NCI-H2196 treated with DMSO at 0.1 percent for 48 hours (cell line): ENCODE data around the gene RAB27A.
A peak's percentile ranks its signal among the peaks of the same experiment; 100 is the strongest.
"Not testable (repeated sequence)": the region's sequence is repeated elsewhere in the genome, so short reads cannot be mapped to it uniquely, and the experiment has no call there.

Experiments
- DNase-seq: peaks from one replicate; lab custom pipeline; 2025; ENCODE audit not compliant: unreplicated experiment; lab: John Stamatoyannopoulos, UW

RAB27A gene

DNA sequence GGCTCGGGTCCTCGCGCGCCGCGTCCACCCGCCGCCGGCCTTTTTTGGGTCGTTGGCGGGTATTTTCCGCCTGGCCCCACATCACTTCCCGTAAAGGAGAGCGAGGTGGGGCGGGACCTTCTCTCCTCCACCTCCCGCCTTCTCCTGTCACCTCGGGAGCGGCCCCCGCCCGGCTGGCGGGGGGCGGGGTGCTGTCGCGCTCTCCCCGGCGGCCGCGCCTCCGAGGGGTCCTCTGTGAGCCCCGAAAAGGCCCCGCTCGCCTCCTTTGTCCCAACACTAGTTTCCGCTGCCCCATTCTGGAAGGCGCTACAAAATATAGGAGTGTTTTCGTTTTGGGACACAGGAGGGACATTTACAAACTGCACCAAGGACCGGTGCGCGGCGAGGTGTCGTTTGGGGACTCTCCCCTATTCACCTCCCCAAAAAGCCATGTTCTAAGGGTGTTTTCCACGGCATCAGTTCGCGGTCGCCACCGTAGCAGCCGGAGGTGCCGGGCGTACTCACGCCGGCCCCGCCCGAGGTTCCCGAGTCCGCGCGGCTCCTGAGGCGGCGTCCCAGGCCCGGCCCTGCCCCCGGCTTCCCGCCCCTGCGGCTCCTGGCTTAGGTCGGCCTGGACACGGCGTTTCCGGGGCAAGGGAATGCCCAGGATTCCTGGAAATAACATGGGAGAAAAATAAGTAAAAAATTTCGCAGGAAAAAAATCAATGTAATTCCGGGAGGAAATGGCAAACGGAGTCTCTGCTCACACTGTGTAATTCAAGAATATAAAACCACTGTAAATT is at the start of gene RAB27A:
TSS of gene RAB27A (minus strand) at position 68 of the 782 bp plus-strand sequence. CDS start 54,879 bp downstream, outside the sequence.
- no peak for DNase-seq

- DNase-seq = no peak
Measured at GRCh38 chr15:55337160-55337559, 47.5 kb upstream of the RAB27A start.

- no peak for DNase-seq
Measured at GRCh38 chr15:55334997-55335396, 45.4 kb upstream of the RAB27A start.

DNA sequence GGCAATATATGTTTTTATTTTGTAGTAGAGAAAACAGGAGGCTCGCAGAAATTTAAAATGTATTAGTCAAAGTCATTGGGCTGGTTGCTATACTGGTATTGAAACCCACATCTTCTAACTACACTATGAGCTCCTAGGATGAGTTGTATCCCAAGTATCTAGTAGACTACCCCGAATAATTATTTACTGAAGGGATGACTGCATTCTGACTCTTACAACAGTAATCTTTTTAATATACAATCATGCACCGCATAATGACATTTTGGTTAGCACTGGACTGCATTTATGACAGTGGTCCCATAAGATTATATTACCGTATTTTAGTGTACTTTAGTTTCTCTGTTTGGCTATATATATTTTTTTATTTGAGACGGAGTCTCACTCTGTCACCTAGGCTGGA is 44.8 kb upstream of the RAB27A start:
- no peak for DNase-seq

- no peak for DNase-seq
Measured at GRCh38 chr15:55327387-55327786, 37.8 kb upstream of the RAB27A start.

GRCh38 chr15:55322467-55322866 is 32.9 kb upstream of the RAB27A start:
- no peak for DNase-seq

GRCh38 chr15:55320963-55321362 is 31.4 kb upstream of the RAB27A start:
- DNase-seq = no peak

GRCh38 chr15:55320238-55320550 is 30.6 kb upstream of the RAB27A start:
- no peak for DNase-seq

GRCh38 chr15:55319537-55320237 is 30.1 kb upstream of the RAB27A start:
- no peak for DNase-seq

GRCh38 chr15:55318588-55319494 is 29.2 kb upstream of the RAB27A start, which contains the start of the genes PIGB and PIGBOS1:
Gene PIGB, plus strand, starts transcription at chr15:55319222. Its CDS starts 29 bp downstream, at chr15:55319251.
Gene PIGBOS1, minus strand, starts transcription at chr15:55319123. Its CDS starts 1,331 bp downstream, at chr15:55317792.
- DNase-seq = peak; percentile 43

DNA sequence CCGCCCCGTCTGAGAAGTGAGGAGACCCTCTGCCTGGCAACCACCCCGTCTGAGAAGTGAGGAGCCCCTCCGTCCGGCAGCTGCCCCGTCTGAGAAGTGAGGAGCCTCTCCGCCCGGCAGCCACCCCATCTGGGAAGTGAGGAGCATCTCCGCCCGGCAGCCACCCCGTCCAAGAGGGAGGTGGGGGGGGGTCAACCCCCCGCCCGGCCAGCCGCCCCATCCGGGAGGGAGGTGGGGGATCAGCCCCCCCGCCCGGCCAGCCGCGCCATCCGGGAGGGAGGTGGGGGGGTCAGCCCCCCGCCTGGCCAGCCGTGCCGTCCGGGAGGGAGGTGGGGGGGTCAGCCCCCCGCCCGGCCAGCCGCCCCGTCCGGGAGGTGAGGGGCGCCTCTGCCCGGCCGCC is 13.2 kb upstream of the RAB27A start:
- DNase-seq = not testable (repeated sequence)

DNA sequence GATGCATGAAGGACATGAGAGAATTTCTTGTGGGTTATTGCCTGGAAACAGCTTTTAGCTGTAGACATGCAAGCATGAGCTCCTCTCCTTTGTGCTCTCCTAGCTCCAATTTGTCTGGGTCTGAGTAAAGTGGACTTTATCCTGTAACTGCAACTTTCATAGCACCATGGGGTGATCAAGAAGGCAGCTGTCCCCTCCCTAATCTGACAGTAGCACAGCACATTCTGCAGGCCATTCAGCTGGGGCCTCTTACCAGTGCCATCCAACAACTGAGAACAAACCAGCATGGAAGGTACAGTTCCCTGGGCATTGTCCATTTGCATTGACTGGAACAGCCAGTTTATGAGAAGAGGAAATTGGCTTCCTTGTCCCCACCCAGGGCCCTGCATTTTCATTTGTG is 7.7 kb upstream of the RAB27A start:
- no peak for DNase-seq

DNA sequence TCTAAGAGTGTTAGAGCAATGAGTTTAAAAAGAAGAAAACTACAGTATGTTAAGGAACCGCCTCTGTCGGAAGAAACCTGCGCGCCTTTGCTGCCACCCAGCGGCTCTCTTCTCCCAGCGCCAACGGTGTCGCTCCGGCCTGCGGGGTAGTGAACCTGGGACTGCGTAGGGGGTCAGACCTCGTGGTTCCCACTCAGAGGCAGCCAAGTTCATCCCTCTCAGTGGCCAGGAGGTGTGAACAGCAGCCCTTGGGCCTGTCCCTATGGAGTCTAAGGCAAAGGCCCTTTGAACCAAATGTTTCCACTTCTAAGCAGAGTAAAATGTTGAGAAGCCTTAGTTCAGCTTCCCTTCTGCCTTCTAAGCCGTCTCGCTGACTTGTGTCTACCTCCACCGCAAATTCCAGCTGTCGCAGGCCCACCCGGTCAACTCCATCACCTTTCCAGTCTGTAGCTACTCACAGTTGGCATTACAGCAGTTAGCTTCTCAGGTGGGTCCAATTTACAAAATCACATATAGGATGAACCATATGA is 980 bp upstream of the RAB27A start:
- DNase-seq = peak; percentile 51

DNA sequence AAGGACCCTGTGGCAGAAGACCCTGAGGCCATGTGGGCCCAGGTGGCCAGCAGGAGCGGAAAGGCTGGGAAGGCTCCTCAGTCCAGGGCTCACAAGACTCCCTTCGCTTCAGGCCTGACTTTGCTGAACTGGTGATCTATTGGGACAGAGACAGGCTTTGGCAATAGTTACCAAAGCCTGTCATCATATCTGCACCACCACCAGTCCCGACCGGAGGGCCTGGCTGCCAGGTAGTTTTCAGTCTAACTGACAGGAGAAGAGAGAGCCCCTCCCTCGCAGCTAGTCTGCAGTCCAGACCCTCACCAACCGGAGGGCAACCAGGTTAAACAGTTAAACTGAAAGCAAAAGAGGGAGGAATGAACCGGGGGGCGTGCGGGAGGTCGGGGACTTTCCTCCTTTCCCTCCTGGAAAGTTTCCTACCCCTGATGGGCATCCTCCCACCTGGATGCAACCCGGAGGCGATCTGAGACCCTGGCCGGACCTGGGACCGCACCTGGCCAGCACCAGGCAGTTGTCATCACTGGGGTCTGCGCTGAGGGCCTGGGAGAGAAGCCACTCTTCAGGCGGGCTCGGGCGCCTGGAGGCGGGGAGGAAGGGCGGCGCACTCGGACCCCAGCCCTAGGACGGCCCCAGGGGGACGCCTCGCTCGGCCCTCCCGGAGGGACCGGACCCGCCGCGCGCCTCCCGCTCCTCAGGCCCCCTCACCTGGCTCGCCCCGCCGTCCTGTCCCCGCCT is 435 bp downstream of the RAB27A start:
- DNase-seq = no peak

- no peak for DNase-seq
Measured at GRCh38 chr15:55288006-55288717, 1.5 kb downstream of the RAB27A start.

GRCh38 chr15:55286442-55287189 is 3.0 kb downstream of the RAB27A start:
- DNase-seq = not testable (repeated sequence)

DNA sequence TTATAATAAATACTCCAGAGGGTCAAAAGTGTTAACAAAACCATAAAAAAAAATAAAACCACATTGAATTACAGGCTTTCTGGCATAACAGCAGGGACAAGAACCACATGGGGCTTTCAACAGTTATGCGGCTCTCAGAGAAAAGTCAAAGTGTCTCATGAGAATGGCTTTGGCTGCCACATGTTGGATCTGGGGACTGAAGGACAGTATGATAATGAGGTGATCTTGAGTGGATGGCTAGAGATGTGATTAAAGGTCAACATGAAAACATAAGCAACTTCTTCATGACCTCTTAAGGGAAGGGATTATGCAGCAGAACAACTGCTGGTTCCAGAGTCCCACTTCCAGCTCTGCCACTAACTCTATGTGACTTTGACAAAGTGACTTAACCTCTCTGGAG is 5.2 kb downstream of the RAB27A start:
- no peak for DNase-seq

DNA sequence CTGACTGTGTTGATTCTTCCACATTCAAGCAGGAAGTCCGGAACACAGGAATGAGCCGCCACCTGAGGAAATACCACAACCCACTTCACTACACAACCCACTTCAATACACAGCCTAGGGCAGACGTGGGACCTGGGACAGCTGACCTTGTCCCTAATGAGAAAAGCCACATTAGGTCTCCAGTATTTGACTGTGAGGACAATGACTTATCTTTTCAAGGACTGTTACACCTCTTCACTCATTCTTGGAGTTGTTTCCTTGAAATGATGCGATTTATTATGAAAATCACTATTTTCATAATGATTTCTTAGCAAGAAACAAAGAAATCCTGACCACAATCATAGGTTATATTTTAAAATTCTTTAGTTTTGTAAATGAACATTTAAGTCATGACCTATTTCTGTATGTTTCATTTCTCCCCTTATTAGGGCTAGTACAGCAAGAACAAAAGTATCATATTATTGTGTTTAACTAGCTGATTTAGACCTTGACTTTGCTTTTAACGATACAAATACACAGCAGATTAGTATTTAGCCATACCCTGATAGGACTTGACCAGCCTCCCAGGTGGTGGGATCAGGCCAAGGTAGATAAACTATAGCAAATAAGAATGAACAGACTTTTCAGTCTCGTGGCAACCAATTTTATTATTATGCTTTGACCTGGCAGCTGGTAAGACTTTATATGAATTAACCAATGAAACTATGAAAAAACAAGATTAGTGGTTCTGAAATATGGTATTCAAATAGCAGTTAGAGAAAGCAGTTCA is 6.0 kb downstream of the RAB27A start:
- DNase-seq = no peak
